Peyer's patch (tissue), 4 donors: ENCODE measurements around the gene TERT.

Experiments
- CTCF ChIP-seq, 6 experiments: fragments of 450-650 bp in 4 of 6; fragments of 200-600 bp in 2 of 6; sonication (generic) in 1 of 6; IDR thresholded peaks; one replicate each; pipeline ENCODE4 v1.5.1; 2017 to 2019; ENCODE audit warnings: antibody characterized with exemption in 6 of 6, mild to moderate bottlenecking in 3 of 6, moderate library complexity in 1 of 6
- POLR2A ChIP-seq, 2 donors: fragments of 450-650 bp; IDR thresholded peaks; one replicate each; pipeline ENCODE4 v1.5.1; 2017; ENCODE audit warnings: antibody characterized with exemption in 2 of 2, mild to moderate bottlenecking in 2 of 2, moderate library complexity in 2 of 2

GRCh38 chr5:1292846-1293415 is 1.9 kb downstream of the TERT start:
- TF ChIP-seq CTCF (IDR thresholded peaks at IDR 0.05), result no peak
- no peak for TF ChIP-seq POLR2A (IDR thresholded peaks at IDR 0.05)
